Activated naive CD8-positive, alpha-beta T cell treated with anti-CD3 and anti-CD28 coated beads for 36 hours (primary cell): Measurements from ENCODE around the gene LMAN1L. TPM values are rescaled to one million over a fixed set of nuclear protein-coding genes. Genes with fewer than 3 reads are reported as not detected.
A peak's percentile ranks its signal among the peaks of the same experiment; 100 is the strongest.

Experiments used
- DNase-seq: peaks from one replicate; pipeline ENCODE4 v3.0.0; 2021
- H3K27ac Mint-ChIP-seq: one replicate; pipeline ENCODE4 v1.8.0; 2022; ENCODE audit warnings: mild to moderate bottlenecking, moderate library complexity, mixed read lengths
- H3K27me3 Mint-ChIP-seq: one replicate; pipeline ENCODE4 v1.8.0; 2022; ENCODE audit warnings: mild to moderate bottlenecking, mixed read lengths
- H3K36me3 Mint-ChIP-seq: one replicate; pipeline ENCODE4 v1.8.0; 2021; ENCODE audit warnings: mild to moderate bottlenecking, mixed read lengths
- H3K4me1 Mint-ChIP-seq: one replicate; pipeline ENCODE4 v1.8.0; 2021; ENCODE audit warnings: mixed read lengths
- H3K4me3 Mint-ChIP-seq: one replicate; pipeline ENCODE4 v1.8.0; 2022; ENCODE audit warnings: mild to moderate bottlenecking, moderate library complexity, mixed read lengths
- H3K9me3 Mint-ChIP-seq: one replicate; pipeline ENCODE4 v1.8.0; 2022; ENCODE audit warnings: mixed read lengths
- total RNA-seq, 2 experiments: library from RNA; stranded (reverse); gene quantifications; one replicate each; pipeline ENCODE4 v1.2.3, GENCODE V29; 2021

The LMAN1L gene
- total RNA-seq, 2 experiments from 2014 or later: 0.14 to 0.33 TPM

DNA sequence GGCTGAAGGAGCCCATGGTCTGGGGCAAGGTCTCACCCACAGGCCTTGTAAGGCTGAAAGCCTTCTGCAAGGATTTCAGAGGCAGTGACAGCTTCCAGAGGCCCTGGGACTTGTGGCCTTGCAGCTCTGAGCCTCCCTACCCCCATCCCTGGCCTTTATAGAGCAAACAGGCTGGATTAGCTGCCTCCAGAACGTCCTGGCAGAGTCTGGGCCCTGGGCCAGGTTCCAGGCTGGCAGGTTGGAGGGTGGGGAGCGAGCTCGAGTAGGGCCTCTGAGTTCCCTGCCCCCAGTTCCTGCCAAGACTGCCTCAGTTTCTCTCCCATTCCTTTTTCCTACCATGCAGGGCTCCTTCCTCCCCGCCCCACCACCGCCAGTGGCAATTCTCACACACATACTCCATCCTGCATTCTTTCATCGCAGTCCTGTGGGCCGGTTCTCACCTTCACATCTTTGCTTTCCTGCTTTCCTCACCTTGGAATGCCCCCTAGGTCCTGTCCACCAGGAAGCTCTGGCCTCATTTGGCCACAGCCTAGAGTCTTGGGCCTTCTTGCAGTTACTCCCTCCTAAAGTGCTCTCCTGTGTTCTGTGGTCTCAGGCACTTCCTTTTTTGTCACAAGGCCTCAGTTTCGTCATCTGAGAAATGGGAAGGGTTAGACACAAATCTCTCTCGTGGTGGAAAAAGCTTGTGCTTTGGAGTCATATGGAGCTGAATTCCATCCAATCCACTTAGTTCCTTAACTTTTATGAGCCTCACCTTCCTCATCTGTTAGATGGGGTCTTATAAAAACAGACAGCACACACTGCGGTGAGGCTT lies 2.7 kb downstream of the LMAN1L start:
- Mint-ChIP-seq H3K36me3 (no peaks in the 10 kb centered on the region), H3K9me3 (no peaks in the 10 kb centered on the region), H3K27ac (no peak overlapping the region), H3K27me3 (peaks cover 3% of the 10 kb centered on the region), H3K4me3 (no peak overlapping the region), H3K4me1 (peaks cover 5% of the 10 kb centered on the region)
- DNase-seq: no peak

GRCh38 chr15:74815961-74816360 lies 3.3 kb downstream of the LMAN1L start:
- Mint-ChIP-seq H3K27me3 (peaks cover 3% of the 10 kb centered on the region), H3K27ac (no peak overlapping the region), H3K36me3 (no peaks in the 10 kb centered on the region), H3K9me3 (no peaks in the 10 kb centered on the region), H3K4me1 (peaks cover 5% of the 10 kb centered on the region), H3K4me3 (no peak overlapping the region)
- no peak for DNase-seq

GRCh38 chr15:74816624-74817369 lies 4.2 kb downstream of the LMAN1L start:
- Mint-ChIP-seq H3K4me1 (peaks cover 5% of the 10 kb centered on the region), H3K4me3 (no peak overlapping the region), H3K9me3 (no peaks in the 10 kb centered on the region), H3K36me3 (no peaks in the 10 kb centered on the region), H3K27me3 (peaks cover 3% of the 10 kb centered on the region), H3K27ac (no peak overlapping the region)
- no peak for DNase-seq

- Mint-ChIP-seq H3K9me3 (no peaks in the 10 kb centered on the region), H3K36me3 (no peaks in the 10 kb centered on the region), H3K27ac (no peak overlapping the region), H3K4me1 (peaks cover 5% of the 10 kb centered on the region), H3K27me3 (peaks cover 3% of the 10 kb centered on the region), H3K4me3 (no peak overlapping the region)
- DNase-seq: no peak
These were observed 4.7 kb downstream of the LMAN1L start for GRCh38 chr15:74817370-74817737.

GRCh38 chr15:74820056-74820455 lies 7.4 kb downstream of the LMAN1L start:
- DNase-seq: no peak
- H3K4me3 Mint-ChIP-seq: no peak overlapping the region
- no peaks in the 10 kb centered on the region for H3K9me3 Mint-ChIP-seq
- peaks cover 3% of the 10 kb centered on the region for H3K27me3 Mint-ChIP-seq
- peaks cover 5% of the 10 kb centered on the region for H3K4me1 Mint-ChIP-seq
- no peaks in the 10 kb centered on the region for H3K36me3 Mint-ChIP-seq
- H3K27ac Mint-ChIP-seq: no peak overlapping the region

GRCh38 chr15:74821091-74821789 lies 8.6 kb downstream of the LMAN1L start:
- H3K27me3 Mint-ChIP-seq: peaks cover 11% of the 10 kb centered on the region
- H3K27ac Mint-ChIP-seq: no peak overlapping the region
- H3K4me3 Mint-ChIP-seq: no peak overlapping the region
- H3K4me1 Mint-ChIP-seq: peaks cover 5% of the 10 kb centered on the region
- DNase-seq: no peak
- no peaks in the 10 kb centered on the region for H3K36me3 Mint-ChIP-seq
- H3K9me3 Mint-ChIP-seq: no peaks in the 10 kb centered on the region

DNA sequence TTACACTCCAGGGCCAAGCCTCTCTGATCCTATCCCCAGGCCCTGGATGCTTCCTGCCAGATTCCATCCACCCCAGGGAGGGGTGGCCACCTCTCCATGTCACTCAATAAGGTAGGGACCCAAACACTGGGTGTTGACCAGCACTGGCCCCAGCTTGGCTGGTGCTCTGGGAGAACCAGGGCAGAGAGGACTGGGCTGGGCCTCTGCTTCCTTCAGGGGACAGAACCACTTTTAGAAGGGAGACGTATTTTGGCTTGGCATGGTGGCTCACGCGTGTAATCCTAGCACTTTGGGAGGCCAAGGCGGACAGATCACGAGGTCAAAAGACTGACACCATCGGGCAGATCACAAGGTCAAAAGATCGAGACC lies 9.1 kb downstream of the LMAN1L start:
- Mint-ChIP-seq H3K9me3 (no peaks in the 10 kb centered on the region), H3K27ac (no peak overlapping the region), H3K36me3 (no peaks in the 10 kb centered on the region), H3K27me3 (peaks cover 15% of the 10 kb centered on the region), H3K4me1 (peaks cover 5% of the 10 kb centered on the region), H3K4me3 (no peak overlapping the region)
- DNase-seq: no peak

DNA sequence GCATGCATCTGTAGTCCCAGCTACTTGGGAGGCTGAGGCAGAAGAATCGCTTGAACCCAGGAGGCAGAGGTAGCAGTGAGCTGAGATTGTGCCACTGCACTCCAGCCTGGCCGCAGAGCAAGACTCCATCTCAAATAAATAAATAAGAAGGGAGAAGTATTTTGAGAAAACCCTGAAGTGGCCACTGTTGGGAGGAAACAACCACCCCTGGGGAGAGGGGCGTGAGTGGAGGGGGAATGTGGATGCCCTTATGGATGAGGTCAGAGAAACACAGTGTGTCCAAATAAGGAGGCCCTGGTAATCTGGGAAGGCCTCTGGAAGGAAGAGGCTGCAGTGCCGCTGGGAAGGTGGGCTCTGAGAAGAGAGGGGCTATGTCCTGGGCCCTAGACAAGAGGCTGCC lies 9.6 kb downstream of the LMAN1L start:
- Mint-ChIP-seq H3K4me1 (peaks cover 5% of the 10 kb centered on the region), H3K9me3 (no peaks in the 10 kb centered on the region), H3K4me3 (no peak overlapping the region), H3K27me3 (peaks cover 19% of the 10 kb centered on the region), H3K36me3 (no peaks in the 10 kb centered on the region), H3K27ac (no peak overlapping the region)
- no peak for DNase-seq

DNA sequence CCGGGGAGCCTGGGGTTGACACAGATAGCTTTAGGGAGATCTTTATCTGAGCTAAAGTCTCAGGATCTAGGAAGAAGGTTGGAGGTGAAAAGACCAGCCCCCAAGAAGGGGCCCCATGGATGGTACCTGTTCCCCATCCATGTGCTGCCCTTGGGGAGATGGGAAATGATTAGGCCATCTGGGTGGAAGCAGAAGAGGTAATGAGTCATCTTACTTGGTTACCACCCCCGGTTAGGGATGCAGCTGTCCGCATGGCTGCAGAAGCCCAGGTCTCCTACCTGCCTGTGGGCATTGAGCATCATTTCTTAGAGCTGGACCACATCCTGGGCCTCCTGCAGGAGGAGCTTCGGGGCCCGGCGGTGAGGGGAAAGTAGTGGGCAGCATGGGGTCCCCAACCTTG lies 10.7 kb downstream of the LMAN1L start:
- Mint-ChIP-seq H3K4me1 (peaks cover 5% of the 10 kb centered on the region), H3K36me3 (no peaks in the 10 kb centered on the region), H3K9me3 (no peaks in the 10 kb centered on the region), H3K27ac (no peak overlapping the region), H3K4me3 (no peak overlapping the region), H3K27me3 (peaks cover 30% of the 10 kb centered on the region)
- no peak for DNase-seq

DNA sequence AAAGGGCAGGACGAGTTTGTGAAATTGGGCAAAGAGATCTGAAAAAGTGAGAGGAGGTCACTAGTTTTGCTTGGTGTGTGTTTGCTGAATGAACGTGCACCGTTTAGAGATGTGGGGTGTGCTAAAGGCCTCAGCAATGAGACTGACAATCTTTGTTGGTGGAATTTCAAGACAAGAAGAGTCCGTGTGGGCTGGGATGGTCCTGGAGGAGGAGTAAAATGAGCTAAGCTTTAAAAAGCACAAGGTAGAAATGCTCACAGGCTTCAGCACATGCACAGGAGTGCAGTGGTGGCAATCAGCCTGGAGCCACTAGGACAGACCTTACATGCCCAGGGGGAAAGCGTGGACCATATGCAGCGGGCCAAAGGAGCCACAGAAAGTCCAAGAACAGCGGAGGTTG lies 12.3 kb downstream of the LMAN1L start:
- H3K9me3 Mint-ChIP-seq: no peaks in the 10 kb centered on the region
- no peak overlapping the region for H3K27ac Mint-ChIP-seq
- H3K36me3 Mint-ChIP-seq: no peaks in the 10 kb centered on the region
- no peaks in the 10 kb centered on the region for H3K4me1 Mint-ChIP-seq
- no peak overlapping the region for H3K4me3 Mint-ChIP-seq
- no peak for DNase-seq
- H3K27me3 Mint-ChIP-seq: peaks cover 38% of the 10 kb centered on the region

GRCh38 chr15:74825866-74826265 lies 13.2 kb downstream of the LMAN1L start:
- no peaks in the 10 kb centered on the region for H3K9me3 Mint-ChIP-seq
- no peaks in the 10 kb centered on the region for H3K4me1 Mint-ChIP-seq
- H3K27ac Mint-ChIP-seq: no peak overlapping the region
- no peaks in the 10 kb centered on the region for H3K36me3 Mint-ChIP-seq
- no peak overlapping the region for H3K4me3 Mint-ChIP-seq
- peaks cover 36% of the 10 kb centered on the region for H3K27me3 Mint-ChIP-seq
- DNase-seq: no peak

- Mint-ChIP-seq H3K36me3 (no peaks in the 10 kb centered on the region), H3K9me3 (no peaks in the 10 kb centered on the region)
These were observed 13.8 kb downstream of the LMAN1L start, which contains the start of gene CPLX3 for GRCh38 chr15:74826364-74826819. Gene CPLX3, plus strand, starts transcription at chr15:74826627. Its CDS starts 77 bp downstream, at chr15:74826704.

DNA sequence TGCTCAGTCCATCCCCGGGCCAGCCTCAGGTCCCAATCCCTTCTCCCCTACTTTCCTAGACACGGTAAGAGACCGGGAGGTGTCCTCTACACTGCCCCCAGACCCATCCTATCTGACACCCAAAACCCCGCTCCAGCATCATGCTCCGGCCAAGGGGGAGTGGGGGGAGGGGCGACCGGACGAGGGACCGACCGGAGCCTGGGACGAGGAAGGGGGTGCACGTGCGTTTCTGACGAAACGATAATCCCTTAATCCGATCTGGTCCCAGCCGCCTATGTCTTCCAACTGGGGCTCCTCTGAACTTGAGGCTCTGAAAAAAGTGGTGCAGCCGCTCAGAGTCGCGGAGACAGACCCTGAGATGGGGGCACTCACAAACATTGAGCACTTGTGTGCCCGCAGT lies 14.3 kb downstream of the LMAN1L start:
- H3K27me3 Mint-ChIP-seq: peaks cover 36% of the 10 kb centered on the region
- no peaks in the 10 kb centered on the region for H3K4me1 Mint-ChIP-seq
- H3K4me3 Mint-ChIP-seq: no peak overlapping the region
- no peak overlapping the region for H3K27ac Mint-ChIP-seq
- H3K9me3 Mint-ChIP-seq: no peaks in the 10 kb centered on the region
- DNase-seq: no peak
- H3K36me3 Mint-ChIP-seq: no peaks in the 10 kb centered on the region

More at GRCh38 chr15:74826364-74826819, 13.8 kb downstream of the LMAN1L start, which contains the start of gene CPLX3:
- H3K4me3 Mint-ChIP-seq: no peak within 1 kb of the TSS
- peaks cover 36% of the 10 kb centered on the region for H3K27me3 Mint-ChIP-seq
- H3K4me1 Mint-ChIP-seq: no peaks in the 10 kb centered on the region
- H3K27ac Mint-ChIP-seq: no peak within 1 kb of the TSS
- DNase-seq: peak; percentile 54

GRCh38 chr15:74827614-74828013 lies 15.0 kb downstream of the LMAN1L start:
- peaks cover 36% of the 10 kb centered on the region for H3K27me3 Mint-ChIP-seq
- no peaks in the 10 kb centered on the region for H3K9me3 Mint-ChIP-seq

DNA sequence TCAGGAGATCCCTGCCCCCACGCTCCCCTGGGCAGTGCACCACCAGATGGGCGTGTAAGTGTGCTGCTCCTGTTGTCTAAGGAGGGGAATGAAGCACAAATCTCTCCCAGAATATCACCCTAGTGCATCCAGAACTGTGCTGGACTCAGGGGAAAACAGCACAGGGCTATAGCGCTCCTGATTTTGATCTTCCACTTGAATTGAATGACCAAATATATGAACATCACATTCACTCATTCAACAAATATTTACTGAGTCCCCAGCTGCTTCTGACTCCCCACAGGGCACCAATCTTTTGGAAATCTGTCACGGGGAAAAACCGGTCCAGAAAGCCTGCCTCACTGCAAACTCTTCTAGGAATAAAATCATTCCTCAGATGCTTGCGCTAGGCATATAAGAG lies 16.2 kb downstream of the LMAN1L start:
- Mint-ChIP-seq H3K27ac (no peak overlapping the region), H3K27me3 (peaks cover 36% of the 10 kb centered on the region), H3K9me3 (no peaks in the 10 kb centered on the region), H3K36me3 (no peaks in the 10 kb centered on the region), H3K4me3 (no peak overlapping the region), H3K4me1 (no peaks in the 10 kb centered on the region)
- DNase-seq: no peak

More at GRCh38 chr15:74827614-74828013, 15.0 kb downstream of the LMAN1L start:
- Mint-ChIP-seq H3K4me3 (no peak overlapping the region), H3K27ac (no peak overlapping the region), H3K36me3 (no peaks in the 10 kb centered on the region), H3K4me1 (no peaks in the 10 kb centered on the region)
- DNase-seq: no peak
